Prostate gland (tissue), 2 donors: ENCODE data around the gene SLC38A10.

Experiments
- POLR2A ChIP-seq: fragments of 450-650 bp; IDR thresholded peaks from one replicate; pipeline ENCODE4 v1.6.1; 2016; ENCODE audit warnings: antibody characterized with exemption, mild to moderate bottlenecking
- POLR2AphosphoS5 ChIP-seq: sonication (generic); formaldehyde crosslinking; IDR thresholded peaks from one replicate; pipeline ENCODE4 v1.6.1; 2017; ENCODE audit warnings: antibody characterized with exemption
- TF ChIP-seq, protein P1 (sequence below), 4 experiments: fragments of 200-600 bp in 2 of 4; fragments of 450-650 bp in 2 of 4; sonication (generic) in 2 of 4; IDR thresholded peaks; 1 replicate in 3 of 4; 2 replicates in 1 of 4; pipeline ENCODE4 v1.5.1; 2016 to 2019; ENCODE audit warnings: antibody characterized with exemption in 4 of 4, mild to moderate bottlenecking in 2 of 4, moderate library complexity in 2 of 4

DNA sequence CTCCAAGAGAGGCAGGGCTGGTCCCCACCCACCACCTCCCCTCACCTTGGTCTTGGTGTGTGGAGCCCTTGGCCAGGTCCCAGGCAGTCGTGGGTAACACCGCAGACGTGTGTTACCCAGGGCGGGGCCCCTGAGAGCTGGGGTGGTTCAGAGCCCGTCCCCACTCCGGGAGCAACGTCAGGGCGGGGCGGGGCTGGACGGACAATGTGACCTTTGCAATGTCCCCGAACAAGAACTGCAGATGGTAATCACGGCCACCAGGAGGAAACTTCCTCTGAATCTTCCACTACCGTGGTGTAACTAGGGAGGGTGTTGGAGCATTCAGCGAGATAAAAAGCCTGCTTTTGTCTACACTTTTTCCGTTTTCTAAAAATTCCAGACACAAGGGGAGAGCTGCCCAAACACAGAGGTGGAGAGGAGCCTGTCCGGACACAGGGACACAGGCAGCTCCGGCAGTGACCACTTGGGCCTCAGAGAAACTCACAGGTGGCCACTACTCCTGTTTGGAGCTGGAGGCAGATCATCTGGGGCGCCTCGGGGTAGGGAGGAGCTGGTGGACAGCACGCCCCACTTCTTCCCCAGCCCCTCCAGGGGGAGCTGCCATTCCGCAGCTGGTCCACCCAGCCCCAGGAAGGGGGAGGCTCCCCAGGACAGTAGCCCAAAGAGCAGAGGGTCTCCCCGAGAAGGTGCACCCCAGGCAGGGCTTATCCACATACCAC is 14.2 kb upstream of the SLC38A10 start:
- TF ChIP-seq, protein P1, sequence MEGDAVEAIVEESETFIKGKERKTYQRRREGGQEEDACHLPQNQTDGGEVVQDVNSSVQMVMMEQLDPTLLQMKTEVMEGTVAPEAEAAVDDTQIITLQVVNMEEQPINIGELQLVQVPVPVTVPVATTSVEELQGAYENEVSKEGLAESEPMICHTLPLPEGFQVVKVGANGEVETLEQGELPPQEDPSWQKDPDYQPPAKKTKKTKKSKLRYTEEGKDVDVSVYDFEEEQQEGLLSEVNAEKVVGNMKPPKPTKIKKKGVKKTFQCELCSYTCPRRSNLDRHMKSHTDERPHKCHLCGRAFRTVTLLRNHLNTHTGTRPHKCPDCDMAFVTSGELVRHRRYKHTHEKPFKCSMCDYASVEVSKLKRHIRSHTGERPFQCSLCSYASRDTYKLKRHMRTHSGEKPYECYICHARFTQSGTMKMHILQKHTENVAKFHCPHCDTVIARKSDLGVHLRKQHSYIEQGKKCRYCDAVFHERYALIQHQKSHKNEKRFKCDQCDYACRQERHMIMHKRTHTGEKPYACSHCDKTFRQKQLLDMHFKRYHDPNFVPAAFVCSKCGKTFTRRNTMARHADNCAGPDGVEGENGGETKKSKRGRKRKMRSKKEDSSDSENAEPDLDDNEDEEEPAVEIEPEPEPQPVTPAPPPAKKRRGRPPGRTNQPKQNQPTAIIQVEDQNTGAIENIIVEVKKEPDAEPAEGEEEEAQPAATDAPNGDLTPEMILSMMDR (IDR thresholded peaks at IDR 0.05), result peak in 3 of 4 experiments; percentile 22 to 58 (median 54)
- TF ChIP-seq POLR2A (peak; percentile 18), POLR2AphosphoS5 (peak; percentile 64)
